K562 (cell line): ENCODE measurements around the gene CRIM1. TPM values are rescaled to one million over a fixed set of nuclear protein-coding genes. Genes with fewer than 3 reads are reported as not detected.

Experiments
- ATAC-seq: fragments of 200-7000 bp; cut with Tn5 transposase; 3 replicates; pipeline ENCODE4 v1.9.1; 2020; ENCODE audit warnings: moderate library complexity
- BruUV-seq: library from RNA; stranded (reverse); fragments of 400-500 nt; replicated peaks from 2 replicates; lab custom pipeline; 2021; lab: Mats Ljungman, UMichigan
- CTCF ChIA-PET: fragments of 300-600 bp; formaldehyde crosslinking; extraction: SDS; loops from one replicate; lab custom pipeline; 2021; ENCODE audit warnings: low intra/inter-chr PET ratio; lab: Yijun Ruan, JAX
- POLR2A ChIA-PET: fragments of 300-600, 350-650 bp; sonication (Branson Sonifier 250); formaldehyde crosslinking; extraction: SDS; loops from one replicate; lab custom pipeline; 2021; ENCODE audit warnings: antibody characterized with exemption, inconsistent platforms; lab: Yijun Ruan, JAX
- DNase-seq, 4 experiments: peaks; one replicate each; pipeline versions ENCODE4 v3.0.0 to v3.0.0-alpha.2; 2011 to 2018; ENCODE audit warnings: low spot score in 3 of 4, mixed read lengths in 3 of 4; ENCODE audit errors: extremely low read depth in 1 of 4
- FAIRE-seq: peaks from 2 replicates; lab custom pipeline; 2011; peaks lifted over from hg19 to GRCh38; lab: Jason Lieb, UNC
- H2AFZ ChIP-seq: 2 replicates; pipeline ENCODE4 v1.6.0; 2011; ENCODE audit warnings: low read depth, low read length, control low read depth, inconsistent platforms
- H3K27ac ChIP-seq: fragments of 200-600 bp; 3 replicates; pipeline ENCODE4 v1.8.0; 2011; ENCODE audit warnings: low read depth, mild to moderate bottlenecking, control low read depth, inconsistent platforms, low read length, moderate library complexity, mixed read lengths; ENCODE audit errors: extremely low read depth
- H3K27me3 ChIP-seq, 2 experiments: fragments of 300-600 bp in 1 of 2; 2 replicates in 1 of 2; 3 replicates in 1 of 2; pipeline versions ENCODE4 v1.6.0 to v1.8.0; 2011; ENCODE audit warnings: inconsistent platforms in 2 of 2, low read length in 2 of 2, mild to moderate bottlenecking in 1 of 2, mixed read lengths in 1 of 2, moderate library complexity in 1 of 2; ENCODE audit not compliant: control insufficient read depth in 2 of 2, insufficient read depth in 2 of 2
- H3K36me3 ChIP-seq: fragments of 300-600 bp; 3 replicates; pipeline ENCODE4 v1.8.0; 2011; ENCODE audit warnings: mild to moderate bottlenecking, low read length, inconsistent platforms; ENCODE audit not compliant: control insufficient read depth, insufficient read depth
- H3K4me1 ChIP-seq, 2 experiments: fragments of 200-600 bp in 1 of 2; replicated peaks in 1 of 2; 2 replicates in 1 of 2; 3 replicates in 1 of 2; pipeline versions ENCODE4 v1.5.1 to v1.8.0; 2011; ENCODE audit warnings: inconsistent platforms in 2 of 2, low read length in 2 of 2, mild to moderate bottlenecking in 1 of 2, mixed read lengths in 1 of 2, moderate library complexity in 1 of 2; ENCODE audit not compliant: control insufficient read depth in 2 of 2, insufficient read depth in 2 of 2
- H3K4me2 ChIP-seq: 2 replicates; pipeline ENCODE4 v1.6.1; 2011; ENCODE audit warnings: low read length, control low read depth, inconsistent platforms, mixed read lengths; ENCODE audit not compliant: insufficient read depth
- H3K4me3 ChIP-seq: fragments of 200-600 bp; sonication (generic), shearing (Covaris generic); 2 replicates; pipeline ENCODE4 v1.5.1; 2016; ENCODE audit warnings: control low read depth, inconsistent platforms
- H3K79me2 ChIP-seq: fragments of 200-600 bp; 3 replicates; pipeline ENCODE4 v1.8.0; 2011; ENCODE audit warnings: low read length, inconsistent platforms; ENCODE audit not compliant: control insufficient read depth, insufficient read depth
- H3K9ac ChIP-seq, 2 experiments: 2 replicates each; pipeline versions ENCODE4 v1.6.0 to v1.6.1; 2011; ENCODE audit warnings: low read depth in 2 of 2, low read length in 2 of 2, control low read depth in 1 of 2, inconsistent platforms in 1 of 2, mild to moderate bottlenecking in 1 of 2, mixed read lengths in 1 of 2; ENCODE audit not compliant: insufficient read depth in 1 of 2
- H3K9me1 ChIP-seq: one replicate; pipeline ENCODE4 v1.6.0; 2011; ENCODE audit warnings: inconsistent platforms, mild to moderate bottlenecking, low read length, moderate library complexity; ENCODE audit not compliant: control insufficient read depth, insufficient read depth
- H3K9me3 ChIP-seq: replicated peaks from 2 replicates; pipeline ENCODE4 v1.5.1; 2011; ENCODE audit warnings: low read depth, low read length, inconsistent platforms; ENCODE audit not compliant: control insufficient read depth, insufficient read depth
- H4K20me1 ChIP-seq: replicated peaks from 2 replicates; pipeline ENCODE4 v1.6.1; 2011; ENCODE audit warnings: low read length, inconsistent platforms, mixed read lengths; ENCODE audit not compliant: control insufficient read depth, insufficient read depth
- MAX ChIP-seq: sonication (generic); formaldehyde crosslinking; IDR thresholded peaks from 2 replicates; pipeline ENCODE4 v1.9.0; 2022; ENCODE audit warnings: mild to moderate bottlenecking, missing genetic modification reagents
- RAD51 ChIP-seq: fragments of 450-650 bp; IDR thresholded peaks from 2 replicates; pipeline ENCODE4 v1.7.1; 2016; ENCODE audit warnings: low read depth, mild to moderate bottlenecking, borderline replicate concordance
- SLC30A9 ChIP-seq: fragments of 250-450 bp; sonication (Bioruptor Pico); IDR thresholded peaks from 2 replicates; pipeline ENCODE4 v1.8.0; 2022; ENCODE audit warnings: mild to moderate bottlenecking, moderate library complexity
- ZNF263 ChIP-seq: sonication (generic); formaldehyde crosslinking; IDR thresholded peaks from 2 replicates; pipeline ENCODE4 v1.8.0; 2022; ENCODE audit warnings: mild to moderate bottlenecking, missing genetic modification reagents, borderline replicate concordance
- ZNF77 ChIP-seq: fragments of 250-450 bp; sonication (Bioruptor Pico); IDR thresholded peaks from 2 replicates; pipeline ENCODE4 v1.5.0; 2020
- WGBS: fragments of 100-300 bp; shearing (Covaris generic); methylation state at CpG from one replicate; pipeline ENCODE4 v1.1.6; 2016; ENCODE audit warnings: low coverage, mixed read lengths; ENCODE audit not compliant: insufficient coverage; ENCODE audit errors: missing lambda C conversion rate; 5-methylcytosine and 5-hydroxymethylcytosine counted together
- in situ Hi-C: fragments of 300-500 bp; cut with MboI; formaldehyde crosslinking; loops from 4 replicates; pipeline ENCODE4 v1.15.0; 2018; ENCODE audit warnings: inconsistent platforms, mixed read lengths
- intact Hi-C: fragments of 100-400 bp; cut with micrococcal nuclease; formaldehyde crosslinking; loops from 2 replicates; pipeline ENCODE4 v1.14.2; 2022
- polyA plus RNA-seq, 8 experiments: library from polyadenylated mRNA; depleted of rRNA in 4 of 8; stranded (reverse) in 5 of 8; unstranded in 3 of 8; fragments of >200 nt; fragmentation: Nextera tagmentation in 2 of 8; fragmentation: Illumina TruSeq in 1 of 8; extraction: Ambion mirVana in 2 of 8; extraction: Trizol in 1 of 8; gene quantifications; 2 replicates each; pipeline versions ENCODE4 v1.2.1 to v1.2.3, GENCODE V29; 2011 to 2014; ENCODE audit warnings: inconsistent platforms in 1 of 8, missing spikeins in 1 of 8
- total RNA-seq, 7 experiments: library from RNA; depleted of rRNA in 6 of 7; stranded (reverse); fragments of >200 nt in 6 of 7; fragmentation: Illumina TruSeq in 2 of 7; extraction: Trizol in 2 of 7; gene quantifications; 2 replicates each; pipeline versions ENCODE4 v1.2.1 to v1.2.3, GENCODE V29; 2011 to 2021; ENCODE audit warnings: low replicate concordance in 1 of 7
- TF ChIP-seq, protein P1 (sequence below): fragments of 200-800 bp; sonication (Bioruptor generic); IDR thresholded peaks from 2 replicates; pipeline ENCODE4 v1.6.1; 2017; ENCODE audit warnings: missing genetic modification characterization, missing compliant biosample characterization
- TF ChIP-seq, protein P2 (sequence below): sonication (generic); formaldehyde crosslinking; IDR thresholded peaks from 2 replicates; pipeline ENCODE4 v1.8.1; 2023; ENCODE audit warnings: mild to moderate bottlenecking, missing genetic modification reagents

Gene CRIM1
- total and polyA plus RNA-seq, 9 of the 15 experiments (the other 6 are each of a cell fraction or from before 2014, with no cell fraction given): 0.01 to 0.36 (median 0.06) TPM; not detected in 1

- ChIA-PET POLR2A (no interaction called here), CTCF (no interaction called here)
- H3K4me3 ChIP-seq: no peak overlapping the region
- H3K4me2 ChIP-seq: no peak overlapping the region
- intact Hi-C loops: no loop called here
- 0% methylated on average over 3 of the region's 3 CpGs for WGBS
- ATAC-seq: no peak
- H2AFZ ChIP-seq: no peak overlapping the region
- no peaks in the 10 kb centered on the region for H3K4me1 ChIP-seq
- FAIRE-seq: no peak
- BruUV-seq: no TSS peak
- no peak overlapping the region for H3K9ac ChIP-seq
- no peak for DNase-seq
- H3K36me3 ChIP-seq: no peaks in the 10 kb centered on the region
- in situ Hi-C loops: no loop called here
- TF ChIP-seq, protein P1, sequence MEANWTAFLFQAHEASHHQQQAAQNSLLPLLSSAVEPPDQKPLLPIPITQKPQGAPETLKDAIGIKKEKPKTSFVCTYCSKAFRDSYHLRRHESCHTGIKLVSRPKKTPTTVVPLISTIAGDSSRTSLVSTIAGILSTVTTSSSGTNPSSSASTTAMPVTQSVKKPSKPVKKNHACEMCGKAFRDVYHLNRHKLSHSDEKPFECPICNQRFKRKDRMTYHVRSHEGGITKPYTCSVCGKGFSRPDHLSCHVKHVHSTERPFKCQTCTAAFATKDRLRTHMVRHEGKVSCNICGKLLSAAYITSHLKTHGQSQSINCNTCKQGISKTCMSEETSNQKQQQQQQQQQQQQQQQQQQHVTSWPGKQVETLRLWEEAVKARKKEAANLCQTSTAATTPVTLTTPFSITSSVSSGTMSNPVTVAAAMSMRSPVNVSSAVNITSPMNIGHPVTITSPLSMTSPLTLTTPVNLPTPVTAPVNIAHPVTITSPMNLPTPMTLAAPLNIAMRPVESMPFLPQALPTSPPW (CRISPR knock-in tag): no peak
- TF ChIP-seq ZNF263 (CRISPR knock-in tag): no peak
- no peak for TF ChIP-seq SLC30A9
- no peak for TF ChIP-seq RAD51
- TF ChIP-seq, protein P2, sequence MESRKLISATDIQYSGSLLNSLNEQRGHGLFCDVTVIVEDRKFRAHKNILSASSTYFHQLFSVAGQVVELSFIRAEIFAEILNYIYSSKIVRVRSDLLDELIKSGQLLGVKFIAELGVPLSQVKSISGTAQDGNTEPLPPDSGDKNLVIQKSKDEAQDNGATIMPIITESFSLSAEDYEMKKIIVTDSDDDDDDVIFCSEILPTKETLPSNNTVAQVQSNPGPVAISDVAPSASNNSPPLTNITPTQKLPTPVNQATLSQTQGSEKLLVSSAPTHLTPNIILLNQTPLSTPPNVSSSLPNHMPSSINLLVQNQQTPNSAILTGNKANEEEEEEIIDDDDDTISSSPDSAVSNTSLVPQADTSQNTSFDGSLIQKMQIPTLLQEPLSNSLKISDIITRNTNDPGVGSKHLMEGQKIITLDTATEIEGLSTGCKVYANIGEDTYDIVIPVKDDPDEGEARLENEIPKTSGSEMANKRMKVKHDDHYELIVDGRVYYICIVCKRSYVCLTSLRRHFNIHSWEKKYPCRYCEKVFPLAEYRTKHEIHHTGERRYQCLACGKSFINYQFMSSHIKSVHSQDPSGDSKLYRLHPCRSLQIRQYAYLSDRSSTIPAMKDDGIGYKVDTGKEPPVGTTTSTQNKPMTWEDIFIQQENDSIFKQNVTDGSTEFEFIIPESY (CRISPR knock-in tag): no peak
- TF ChIP-seq MAX (CRISPR knock-in tag): no peak
- no peak for TF ChIP-seq ZNF77 (CRISPR knock-in tag)
- no peaks in the 10 kb centered on the region for H3K79me2 ChIP-seq
- H3K27me3 ChIP-seq: no peaks in the 10 kb centered on the region
- H3K9me3 ChIP-seq: no peaks in the 10 kb centered on the region
- H3K9me1 ChIP-seq: no peaks in the 10 kb centered on the region
- no peaks in the 10 kb centered on the region for H4K20me1 ChIP-seq
- H3K27ac ChIP-seq: no peak overlapping the region
These were observed 19.0 kb downstream of the CRIM1 start for GRCh38 chr2:36374585-36374984.
